GM04504 (cell line): ENCODE data around the gene PTGER4.
"Not testable (repeated sequence)": the region's sequence is repeated elsewhere in the genome, so short reads cannot be mapped to it uniquely, and the experiment has no call there.

Source experiments
- DNase-seq: peaks from one replicate; pipeline ENCODE4 v3.0.0-alpha.2; 2012; ENCODE audit warnings: low read depth

Gene PTGER4

GRCh38 chr5:40689438-40689837, 9.7 kb downstream of the PTGER4 start:
- DNase-seq, result peak; percentile 80

- DNase-seq, result no peak
These were observed 10.6 kb downstream of the PTGER4 start for GRCh38 chr5:40690267-40690666.

DNA sequence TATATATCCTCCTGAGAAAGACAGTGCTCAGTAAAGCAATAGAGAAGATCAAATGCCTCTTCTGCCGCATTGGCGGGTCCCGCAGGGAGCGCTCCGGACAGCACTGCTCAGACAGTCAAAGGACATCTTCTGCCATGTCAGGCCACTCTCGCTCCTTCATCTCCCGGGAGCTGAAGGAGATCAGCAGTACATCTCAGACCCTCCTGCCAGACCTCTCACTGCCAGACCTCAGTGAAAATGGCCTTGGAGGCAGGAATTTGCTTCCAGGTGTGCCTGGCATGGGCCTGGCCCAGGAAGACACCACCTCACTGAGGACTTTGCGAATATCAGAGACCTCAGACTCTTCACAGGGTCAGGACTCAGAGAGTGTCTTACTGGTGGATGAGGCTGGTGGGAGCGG, 12.2 kb downstream of the PTGER4 start:
- DNase-seq, result no peak

GRCh38 chr5:40694433-40694832, 14.7 kb downstream of the PTGER4 start:
- DNase-seq, result no peak

GRCh38 chr5:40700116-40700782, 20.5 kb downstream of the PTGER4 start:
- DNase-seq, result no peak

DNA sequence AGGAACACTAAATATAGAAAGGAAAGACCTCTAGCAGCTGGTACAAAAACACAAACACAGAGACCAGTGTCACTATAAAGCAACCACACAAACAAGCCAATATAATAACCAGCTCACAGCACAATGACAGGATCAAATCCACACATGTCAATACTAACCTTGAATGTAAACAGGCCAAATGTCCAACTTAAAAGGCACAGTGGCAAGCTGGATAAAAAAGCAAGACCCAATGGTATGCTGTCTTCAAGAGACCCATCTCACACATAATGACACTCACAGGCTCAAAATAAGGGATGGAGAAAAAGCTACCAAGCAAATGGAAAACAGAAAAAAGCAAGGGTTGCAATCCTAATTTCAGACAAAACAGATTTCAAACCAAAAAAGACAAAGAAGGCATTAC, 22.3 kb downstream of the PTGER4 start:
- DNase-seq, result not testable (repeated sequence)

DNA sequence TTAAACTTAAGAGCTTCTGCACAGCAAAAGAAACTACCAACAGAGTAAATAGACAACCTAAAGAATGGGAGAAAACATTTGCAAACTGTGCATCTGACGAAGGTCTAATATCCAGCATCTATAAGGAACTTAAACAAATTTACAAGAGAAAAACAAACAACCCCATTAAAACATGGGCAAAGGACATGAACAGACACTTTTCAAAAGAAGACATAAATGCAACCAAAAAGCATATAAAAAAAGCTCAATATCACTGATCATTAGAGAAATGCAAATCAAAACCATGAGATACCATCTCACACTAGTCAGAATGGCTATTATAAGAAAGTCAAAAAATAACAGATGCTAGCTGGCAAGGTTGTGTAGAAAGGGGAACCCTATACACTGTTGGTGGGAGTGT, 25.8 kb downstream of the PTGER4 start:
- not testable (repeated sequence) for DNase-seq

DNA sequence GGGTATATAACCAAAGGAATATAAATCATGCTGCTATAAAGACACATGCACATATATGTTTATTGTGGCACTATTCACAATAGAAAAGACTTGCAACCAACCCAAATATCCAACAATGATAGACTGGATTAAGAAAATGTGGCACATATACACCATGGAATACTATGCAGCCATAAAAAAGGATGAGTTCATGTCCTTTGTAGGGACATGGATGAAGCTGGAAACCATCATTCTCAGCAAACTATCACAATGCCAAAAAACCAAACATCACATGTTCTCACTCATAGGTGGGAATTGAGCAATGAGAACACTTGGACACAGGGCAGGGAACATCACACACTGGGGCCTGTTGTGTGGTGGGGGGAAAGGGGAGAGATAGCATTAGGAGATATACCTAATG, 30.9 kb downstream of the PTGER4 start:
- not testable (repeated sequence) for DNase-seq

- no peak for DNase-seq
These were observed 34.3 kb downstream of the PTGER4 start for GRCh38 chr5:40714001-40714400.

GRCh38 chr5:40716000-40716399, 36.3 kb downstream of the PTGER4 start:
- no peak for DNase-seq

DNA sequence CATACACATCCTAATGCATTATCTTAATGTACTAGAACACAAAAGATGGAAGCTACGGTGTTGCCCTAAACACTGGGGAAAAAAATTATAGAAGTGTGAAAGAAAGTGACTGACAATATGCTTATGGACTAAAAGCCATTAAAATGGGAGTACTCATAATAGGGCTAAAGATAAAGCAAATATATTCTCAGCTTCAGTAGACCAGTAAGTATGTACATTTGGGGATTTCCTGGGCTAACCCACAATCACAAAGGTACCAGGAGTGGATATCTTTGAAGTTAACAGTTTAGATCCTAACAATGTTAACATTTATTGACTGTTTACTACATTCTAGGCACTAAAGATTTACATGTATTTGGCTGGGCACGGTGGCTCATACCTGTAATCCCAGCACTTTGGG, 36.9 kb downstream of the PTGER4 start:
- DNase-seq, result no peak

DNA sequence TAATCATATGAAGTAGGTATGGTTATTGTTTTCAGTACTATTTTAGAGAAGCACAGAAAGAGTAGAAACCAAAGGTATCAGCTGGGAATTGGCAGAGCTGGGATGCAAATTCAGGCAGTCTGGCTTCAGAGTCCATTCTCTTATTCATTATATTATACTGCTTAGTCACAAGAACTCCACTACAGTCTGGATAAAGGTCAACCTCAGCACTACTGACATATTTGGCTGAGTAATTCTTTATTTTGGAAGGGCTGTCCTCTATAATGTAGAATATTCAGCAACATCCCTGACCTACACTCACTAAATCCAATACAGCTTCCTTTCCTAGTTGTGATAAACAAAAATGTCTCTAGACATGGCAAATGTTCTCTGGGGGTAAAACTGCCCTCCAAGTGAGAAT, 37.6 kb downstream of the PTGER4 start:
- DNase-seq, result peak; percentile 20

- no peak for DNase-seq
These were observed 40.4 kb downstream of the PTGER4 start for GRCh38 chr5:40720069-40720468.

DNA sequence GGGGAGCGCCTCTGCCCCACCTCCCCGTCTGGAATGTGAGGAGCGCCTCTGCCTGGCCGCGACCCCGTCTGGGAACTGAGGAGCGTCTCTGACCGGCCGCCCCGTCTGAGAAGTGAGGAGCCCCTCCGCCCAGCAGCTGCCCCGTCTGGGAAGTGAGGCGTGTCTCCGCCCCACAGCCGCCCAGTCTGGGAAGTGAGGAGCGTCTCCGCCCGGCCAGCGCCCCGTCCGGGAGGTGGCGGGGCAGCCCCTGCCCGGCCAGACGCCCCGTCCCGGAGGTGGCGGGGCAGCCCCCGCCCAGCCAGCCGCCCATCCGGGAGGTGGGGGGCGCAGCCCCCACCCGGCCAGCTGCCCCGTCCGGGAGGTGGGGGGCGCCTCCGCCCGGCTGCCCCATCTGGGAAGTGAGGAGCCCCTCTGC, 42.8 kb downstream of the PTGER4 start:
- DNase-seq, result not testable (repeated sequence)

GRCh38 chr5:40733434-40733833, 53.7 kb downstream of the PTGER4 start:
- DNase-seq, result no peak

DNA sequence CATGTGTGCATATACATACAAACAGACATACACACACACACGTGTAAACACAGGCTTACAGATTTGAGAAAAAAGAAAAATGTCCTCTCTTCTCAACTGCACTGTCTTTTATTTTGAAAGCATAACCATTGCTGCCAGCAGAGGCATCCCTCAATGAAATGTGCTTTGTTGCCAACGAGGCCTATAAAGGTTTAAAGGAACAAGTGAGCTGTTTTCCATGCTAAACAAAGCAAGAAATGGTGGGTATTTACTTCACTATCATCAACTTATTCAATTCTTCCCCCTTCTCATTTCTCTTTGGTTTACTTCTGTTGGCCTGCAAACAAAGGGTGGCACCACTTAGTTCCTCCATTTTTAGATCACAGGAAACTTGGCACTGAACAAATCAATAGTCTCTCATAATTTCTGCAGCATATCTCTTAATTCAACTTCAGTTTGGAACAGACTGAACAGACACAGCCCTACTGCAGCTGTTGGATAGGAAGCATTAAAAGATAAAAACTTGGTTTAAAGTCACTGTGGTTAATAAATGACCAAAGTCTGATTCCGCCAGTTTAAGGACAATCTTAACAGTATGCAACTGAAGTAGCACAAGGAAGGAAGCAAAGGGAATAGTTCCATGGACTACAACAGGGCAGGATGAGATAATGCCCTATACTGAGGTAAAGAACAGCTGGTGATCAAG, 54.3 kb downstream of the PTGER4 start:
- DNase-seq, result no peak

- DNase-seq, result no peak
These were observed 55.3 kb downstream of the PTGER4 start for GRCh38 chr5:40734986-40735385.

DNA sequence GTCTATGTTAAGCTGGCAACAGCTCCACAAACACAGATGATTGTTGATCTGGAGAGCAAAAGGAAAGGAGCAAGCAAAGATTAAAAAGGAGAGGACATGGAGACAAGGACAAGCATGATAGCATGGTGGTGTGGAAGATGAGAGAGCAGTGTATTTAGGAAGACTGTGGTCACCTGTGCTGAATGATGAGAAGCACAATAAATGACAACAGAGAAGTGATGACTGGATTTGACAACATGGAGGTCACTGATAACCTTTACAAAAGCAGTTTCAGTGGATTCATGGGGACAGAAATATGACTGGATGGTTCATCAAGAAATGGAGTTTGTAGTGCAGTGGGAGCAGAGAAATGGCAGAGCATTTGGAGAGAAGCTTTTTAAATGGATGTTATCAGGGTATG, 55.9 kb downstream of the PTGER4 start:
- no peak for DNase-seq

DNA sequence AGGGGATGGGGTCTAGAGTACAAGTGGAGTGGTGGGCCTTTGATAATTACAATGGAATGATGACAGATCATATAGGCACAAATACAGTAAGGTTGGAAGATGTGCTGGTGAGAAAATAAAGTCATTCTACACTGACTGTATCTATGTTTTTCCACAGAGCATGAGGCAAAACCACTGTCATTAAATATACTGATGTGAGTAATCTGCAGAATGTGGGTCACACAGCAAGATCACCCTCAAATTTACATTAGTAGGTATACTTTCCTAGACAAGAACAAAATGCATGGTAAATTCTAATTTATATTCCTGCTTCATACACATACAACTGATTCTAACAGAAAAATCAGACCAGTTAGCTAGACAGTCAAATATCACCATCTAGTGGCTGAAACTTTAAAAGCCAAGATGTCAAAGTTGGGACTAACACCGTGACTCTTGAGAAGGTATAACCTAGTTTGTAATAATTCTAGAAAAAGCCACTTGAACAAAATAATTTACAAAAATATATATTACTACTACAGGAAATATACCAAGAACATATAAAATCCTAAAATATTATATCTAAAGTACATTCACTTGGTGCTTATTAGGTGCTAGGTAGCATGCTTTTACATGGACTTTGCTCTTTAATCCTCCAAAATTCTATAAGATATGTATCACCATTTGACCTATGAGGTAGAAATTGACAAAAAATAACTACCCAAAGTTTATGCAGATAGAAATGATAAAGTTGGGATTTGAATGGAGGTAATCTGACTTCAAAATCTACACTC, 56.6 kb downstream of the PTGER4 start:
- peak; percentile 36 for DNase-seq

DNA sequence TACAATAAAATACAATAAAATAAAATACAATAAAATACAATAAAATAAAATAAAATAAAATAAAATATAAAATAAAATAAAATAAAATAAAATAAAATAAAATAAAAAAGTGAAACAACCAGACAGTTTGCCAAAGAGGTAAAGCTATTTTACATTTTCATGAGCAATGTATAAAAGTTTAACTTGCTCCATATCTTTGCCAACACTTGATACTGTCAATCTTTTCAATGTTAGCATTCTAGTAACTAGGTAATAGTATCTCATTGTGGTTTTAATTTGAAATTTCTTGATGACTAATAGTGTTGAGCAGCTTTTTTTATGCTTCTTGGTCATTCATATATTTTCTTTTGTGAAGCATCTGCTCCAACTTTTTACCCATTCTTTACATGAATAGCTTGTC, 58.8 kb downstream of the PTGER4 start:
- DNase-seq, result no peak
